Ovary (tissue), 9 donors: ENCODE measurements around the gene MAD1L1. TPM values are rescaled to one million over a fixed set of nuclear protein-coding genes. Genes with fewer than 3 reads are reported as not detected.

Experiments used
- DNase-seq, 5 donors: peaks; one replicate each; pipeline ENCODE4 v3.0.0-alpha.2; 2019 to 2020
- H3K27ac ChIP-seq, 2 donors: fragments of 200-600 bp; one replicate each; pipeline versions ENCODE4 v1.5.1 to v1.8.0; 2019 to 2022
- H3K27me3 ChIP-seq: fragments of 200-600 bp; one replicate; pipeline ENCODE4 v1.8.0; 2022
- H3K36me3 ChIP-seq: fragments of 200-600 bp; sonication (generic); one replicate; pipeline ENCODE4 v1.5.1; 2019
- H3K4me1 ChIP-seq: one replicate; pipeline ENCODE4 v1.8.1; 2013; ENCODE audit warnings: mild to moderate bottlenecking, moderate library complexity; ENCODE audit not compliant: insufficient read depth
- H3K4me3 ChIP-seq: fragments of 200-600 bp; sonication (generic); one replicate; pipeline ENCODE4 v1.5.1; 2017
- H3K9me3 ChIP-seq, 2 donors: fragments of 200-600 bp in 1 of 2; sonication (generic) in 1 of 2; one replicate each; pipeline versions ENCODE4 v1.5.1 to v1.8.1; 2013 to 2019; ENCODE audit warnings: mild to moderate bottlenecking in 1 of 2, moderate library complexity in 1 of 2
- EP300 ChIP-seq: sonication (generic); formaldehyde crosslinking; IDR thresholded peaks from one replicate; pipeline ENCODE4 v1.6.1; 2017; ENCODE audit warnings: antibody characterized with exemption
- POLR2A ChIP-seq: fragments of 450-650 bp; IDR thresholded peaks from one replicate; pipeline ENCODE4 v1.6.1; 2017; ENCODE audit warnings: antibody characterized with exemption, mild to moderate bottlenecking, moderate library complexity
- WGBS, 3 donors: extraction: QIAGEN DNeasy Blood & Tissue Kit in 1 of 3; methylation state at CpG; one replicate each; pipeline versions ENCODE4 v1.1.5 to v1.1.7; 2013 to 2017; 5-methylcytosine and 5-hydroxymethylcytosine counted together
- intact Hi-C, 4 donors: fragments of 100-400 bp; cut with DNase I; formaldehyde crosslinking; loops; one replicate each; pipeline versions ENCODE4 v1.11.0 to v1.15.1; 2022 to 2023
- polyA plus RNA-seq, 2 donors: library from polyadenylated mRNA; stranded (reverse); fragments of 200-250 nt in 1 of 2; fragments of 350-450 nt in 1 of 2; fragmentation: Illumina TruSeq in 1 of 2; extraction: RNeasy Lipid Tissue Mini Kit (QIAGEN cat#74804) in 1 of 2; gene quantifications; one replicate each; pipeline ENCODE4 v1.2.3, GENCODE V29; 2013 to 2014
- total RNA-seq, 7 donors: library from RNA; depleted of rRNA in 2 of 7; stranded (reverse); fragments of >200 nt in 2 of 7; fragmentation: NEBNext Ultra II Directional in 3 of 7; extraction: Animal tissue kit (Norgen Biotek cat#: 25700) in 3 of 7; gene quantifications; one replicate each; pipeline versions ENCODE4 v1.1.0 to v1.2.4, GENCODE V29; 2016 to 2023
- TF ChIP-seq, protein P1 (sequence below), 3 donors: fragments of 450-650 bp in 2 of 3; fragments of 200-600 bp in 1 of 3; IDR thresholded peaks; one replicate each; pipeline versions ENCODE4 v1.5.1 to v1.8.0; 2016 to 2022; ENCODE audit warnings: antibody characterized with exemption in 3 of 3, mild to moderate bottlenecking in 1 of 3
- donor health status: DM: no; HTN: no; CAD: no; lungs with moderate emphysema.
- donor health status: DM: no; HTN: no; CAD: no.
- donor health status: Bipolar disorder and iron deficiency.
- donor health status: DM: yes; HTN: yes; CAD: no.
- donor health status: DM: no; HTN: no; CAD: no.
- donor health status: DM: yes; HTN: yes; CAD: no.

The MAD1L1 gene
- total and polyA plus RNA-seq, 9 donors = 5.9 to 36.6 (median 22.8) TPM

DNA sequence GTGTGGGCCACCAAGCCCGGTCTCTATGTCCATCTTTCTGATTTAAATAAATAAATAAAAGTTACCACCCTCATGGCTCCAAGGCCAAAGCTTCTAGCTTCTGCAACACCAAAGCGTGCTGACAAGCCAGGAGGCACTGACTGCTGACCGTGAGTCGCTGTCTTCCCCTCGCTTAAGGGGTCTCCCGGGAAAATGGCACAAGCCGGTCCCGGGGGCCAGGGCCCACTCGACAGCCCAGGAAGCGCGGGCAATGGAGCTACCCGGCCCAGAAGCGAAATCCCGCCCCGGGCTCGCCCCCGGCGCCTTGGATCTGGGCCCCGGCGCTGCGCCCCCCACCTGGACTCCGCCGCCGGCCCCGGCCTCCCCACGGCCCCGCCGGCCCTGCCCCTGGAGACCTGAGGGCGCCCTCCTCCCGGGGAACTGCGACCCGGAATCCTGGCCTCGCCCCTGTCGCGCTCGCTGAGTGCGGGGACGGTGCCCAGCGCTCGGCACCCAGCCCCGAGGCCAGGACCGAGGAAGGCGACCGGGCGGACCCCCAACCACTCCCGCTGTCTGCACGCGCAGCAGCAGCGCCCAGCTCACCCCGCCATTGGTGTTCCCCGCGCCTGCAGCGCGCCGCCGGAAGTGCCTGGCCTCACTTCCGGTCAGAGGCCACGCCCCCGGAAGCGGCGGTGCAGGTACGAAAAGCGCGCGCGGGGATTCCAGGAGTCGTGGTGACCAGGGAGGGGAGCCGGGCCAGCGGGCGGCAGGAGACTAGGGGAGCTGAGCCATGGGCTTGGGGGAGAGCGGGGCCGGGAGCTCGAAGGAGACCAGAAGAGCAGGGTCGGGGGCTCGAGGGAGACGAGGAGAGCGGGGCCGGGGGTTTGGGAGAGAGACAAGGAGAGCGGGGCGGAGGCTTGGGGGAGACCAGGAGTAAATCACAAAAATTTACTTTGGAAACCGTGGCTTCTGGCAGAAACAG is 9.1 kb upstream of the MAD1L1 start, which contains the start of the genes MRM2 and NUDT1:
TSS of gene MRM2 (minus strand) at position 626 of the 961 bp plus-strand sequence. CDS start at position 590, 36 bp downstream.
TSS of gene NUDT1 (plus strand) at position 647 of the 961 bp plus-strand sequence. CDS start 2,349 bp downstream, outside the sequence.
- Histone ChIP-seq H3K4me1 (no peaks in the 10 kb centered on the region), H3K27ac (no peak within 1 kb of the TSS), H3K9me3 (no peaks in the 10 kb centered on the region), H3K36me3 (no peaks in the 10 kb centered on the region), H3K4me3 (peak within 1 kb of the TSS; percentile 92), H3K27me3 (no peaks in the 10 kb centered on the region)
- WGBS, 3 donors = 1% methylated on average over 63 to 81 of the region's 81 CpGs
- intact Hi-C loops = loop anchor here in 2 of 4 donors (10.0 kb wide), 1 partner anchor 113 kb away; the partner anchor contains the start of gene EIF3B (in 2 of the 2)
- DNase-seq = peak; percentile 77 to 91 (median 86)
- TF ChIP-seq, protein P1, sequence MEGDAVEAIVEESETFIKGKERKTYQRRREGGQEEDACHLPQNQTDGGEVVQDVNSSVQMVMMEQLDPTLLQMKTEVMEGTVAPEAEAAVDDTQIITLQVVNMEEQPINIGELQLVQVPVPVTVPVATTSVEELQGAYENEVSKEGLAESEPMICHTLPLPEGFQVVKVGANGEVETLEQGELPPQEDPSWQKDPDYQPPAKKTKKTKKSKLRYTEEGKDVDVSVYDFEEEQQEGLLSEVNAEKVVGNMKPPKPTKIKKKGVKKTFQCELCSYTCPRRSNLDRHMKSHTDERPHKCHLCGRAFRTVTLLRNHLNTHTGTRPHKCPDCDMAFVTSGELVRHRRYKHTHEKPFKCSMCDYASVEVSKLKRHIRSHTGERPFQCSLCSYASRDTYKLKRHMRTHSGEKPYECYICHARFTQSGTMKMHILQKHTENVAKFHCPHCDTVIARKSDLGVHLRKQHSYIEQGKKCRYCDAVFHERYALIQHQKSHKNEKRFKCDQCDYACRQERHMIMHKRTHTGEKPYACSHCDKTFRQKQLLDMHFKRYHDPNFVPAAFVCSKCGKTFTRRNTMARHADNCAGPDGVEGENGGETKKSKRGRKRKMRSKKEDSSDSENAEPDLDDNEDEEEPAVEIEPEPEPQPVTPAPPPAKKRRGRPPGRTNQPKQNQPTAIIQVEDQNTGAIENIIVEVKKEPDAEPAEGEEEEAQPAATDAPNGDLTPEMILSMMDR (IDR thresholded peaks at IDR 0.05) = no peak
- peak; percentile 20 for TF ChIP-seq POLR2A

DNA sequence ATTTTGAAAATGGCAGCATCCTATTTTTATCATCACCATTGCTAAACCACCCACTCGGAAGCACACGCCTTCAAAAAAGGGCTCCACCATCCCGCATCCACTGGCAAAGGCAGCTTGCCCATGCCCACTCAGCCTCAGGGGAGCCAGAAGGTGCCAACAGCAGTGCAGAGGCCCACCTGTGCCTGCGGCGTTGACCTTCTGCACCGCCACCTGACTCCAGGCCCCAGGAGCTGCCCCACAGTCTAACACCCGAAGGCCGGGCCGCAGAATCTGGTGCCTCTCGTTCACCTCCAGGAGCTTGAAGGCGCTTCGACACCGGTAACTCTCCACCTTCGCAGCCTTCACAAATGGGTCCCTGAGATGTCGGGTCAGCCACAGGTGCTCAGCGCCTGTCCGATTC is 6.5 kb upstream of the MAD1L1 start:
- H3K9me3 ChIP-seq = no peaks in the 10 kb centered on the region
- no peak for DNase-seq
- intact Hi-C loops = no loop called here
- TF ChIP-seq EP300 (no peak), POLR2A (no peak)
- TF ChIP-seq, protein P1 (IDR thresholded peaks at IDR 0.05) = no peak
- H3K27ac ChIP-seq = no peak overlapping the region
- H3K27me3 ChIP-seq = no peaks in the 10 kb centered on the region
- WGBS, 3 donors = 94 to 97% (median 95%) methylated on average over 17 of the region's 17 CpGs
- no peaks in the 10 kb centered on the region for H3K4me1 ChIP-seq
- H3K36me3 ChIP-seq = no peaks in the 10 kb centered on the region
- H3K4me3 ChIP-seq = no peak overlapping the region

DNA sequence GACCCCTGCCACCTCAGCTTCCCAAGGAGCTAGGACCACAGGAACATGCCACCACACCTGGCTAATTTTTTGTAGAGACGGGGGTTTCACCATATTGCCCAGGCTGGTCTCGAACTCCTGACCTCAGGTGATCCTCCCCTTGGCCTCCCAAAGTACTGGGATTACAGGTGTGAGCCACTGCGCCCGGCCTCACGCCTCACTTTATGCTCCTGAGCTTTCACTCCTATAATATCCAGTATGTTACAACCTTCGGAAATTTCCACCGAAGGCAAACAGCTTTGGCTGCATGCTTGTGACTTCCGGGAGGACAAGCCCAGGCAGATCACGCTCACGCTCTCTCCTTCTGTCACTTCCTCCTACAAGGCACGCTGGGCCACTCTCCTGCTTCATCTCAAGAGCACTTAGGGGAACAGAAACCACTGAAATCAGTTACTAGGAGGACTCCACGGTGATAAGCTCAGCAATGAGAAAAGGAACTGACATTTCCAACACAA is 4.4 kb upstream of the MAD1L1 start:
- intact Hi-C loops = no loop called here
- TF ChIP-seq, protein P1 (IDR thresholded peaks at IDR 0.05) = no peak
- TF ChIP-seq POLR2A (no peak), EP300 (no peak)
- 85 to 87% (median 86%) methylated on average over 12 of the region's 12 CpGs for WGBS, 3 donors
- Histone ChIP-seq H3K27ac (no peak overlapping the region), H3K9me3 (no peaks in the 10 kb centered on the region), H3K36me3 (no peaks in the 10 kb centered on the region), H3K27me3 (no peaks in the 10 kb centered on the region), H3K4me1 (no peaks in the 10 kb centered on the region), H3K4me3 (no peak overlapping the region)
- DNase-seq = no peak

DNA sequence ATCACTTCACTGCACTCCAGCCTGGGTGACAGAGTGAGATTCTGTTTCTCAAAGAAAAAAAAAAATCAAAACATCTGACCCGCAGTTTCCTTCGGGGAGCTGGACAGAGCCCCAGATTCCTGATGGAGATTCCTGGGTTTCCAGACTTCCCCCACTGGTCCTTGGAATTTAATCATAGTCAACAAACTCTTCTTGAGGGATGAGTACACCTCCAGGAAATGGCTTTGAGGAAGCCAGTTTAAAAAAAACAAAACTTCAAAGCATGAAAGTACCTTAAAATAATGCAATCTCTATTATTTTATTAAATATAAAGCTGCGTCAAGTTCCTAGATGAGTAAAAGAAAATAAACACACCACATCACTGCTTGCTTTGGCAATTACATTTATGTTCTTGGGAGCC is 1.2 kb upstream of the MAD1L1 start:
- intact Hi-C loops = no loop called here

More for the DNA sequence above, 1.2 kb upstream of the MAD1L1 start:
- H3K27ac ChIP-seq = no peak overlapping the region
- 35 to 67% (median 62%) methylated on average over 3 of the region's 3 CpGs for WGBS, 3 donors
- H3K4me3 ChIP-seq = no peak overlapping the region
- H3K9me3 ChIP-seq = no peaks in the 10 kb centered on the region
- H3K4me1 ChIP-seq = peaks cover 3% of the 10 kb centered on the region
- no peak for DNase-seq
- H3K36me3 ChIP-seq = no peaks in the 10 kb centered on the region
- TF ChIP-seq POLR2A (no peak), EP300 (no peak)
- TF ChIP-seq, protein P1 (IDR thresholded peaks at IDR 0.05) = no peak
- no peaks in the 10 kb centered on the region for H3K27me3 ChIP-seq
